ENCODE measurements around the gene TRIM65. TPM values are rescaled to one million over a fixed set of nuclear protein-coding genes. Genes with fewer than 3 reads are reported as not detected.

The TRIM65 gene
- total and polyA plus RNA-seq, 2 of the 13 experiments (the other 11 are each of a cell fraction or from before 2014, with no cell fraction given), result 10.3 to 22.4 TPM

DNA sequence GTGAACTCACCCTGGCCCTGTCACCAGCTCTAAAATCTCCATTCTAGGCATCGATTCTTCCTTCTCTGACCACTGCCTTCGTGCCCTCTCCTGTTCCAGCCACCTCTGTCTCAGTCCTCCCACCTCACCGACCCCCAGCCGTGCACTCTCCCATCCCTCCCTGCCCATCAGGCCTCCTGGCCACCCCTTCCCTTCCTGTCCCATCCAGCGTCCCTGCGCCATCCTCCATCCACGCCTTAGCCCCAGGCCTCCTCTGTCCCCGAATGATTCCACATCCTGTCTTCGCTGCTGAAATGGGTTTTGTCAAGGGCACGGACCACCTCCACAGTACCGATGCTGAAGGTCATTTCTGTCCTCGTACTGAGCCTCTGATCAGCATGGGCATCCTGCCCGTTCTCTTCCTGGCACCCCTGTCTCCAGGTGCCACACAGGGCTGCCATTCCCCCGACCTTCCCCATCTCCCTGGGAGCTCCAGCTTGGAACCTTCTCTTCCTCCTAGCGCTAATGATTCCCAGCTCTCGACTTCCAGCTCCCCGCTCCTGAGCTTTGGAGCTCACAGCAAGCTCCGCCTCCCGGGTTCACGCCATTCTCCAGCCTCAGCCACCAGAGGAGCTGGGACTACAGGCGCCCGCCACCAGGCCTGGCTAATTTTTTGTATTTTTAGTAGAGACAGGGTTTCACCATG lies 2.6 kb downstream of the TRIM65 start (continued):
- TF ChIP-seq ZNF572 (CRISPR knock-in tag; IDR thresholded peaks at IDR 0.05) (0 out of 2 replicates have a peak, but pooled peaks have one; percentile 58), ETV5 (CRISPR knock-in tag; IDR thresholded peaks at IDR 0.05; ENCODE audit: borderline replicate concordance) (0 out of 2 replicates have a peak, but pooled peaks have one; percentile 21), SRSF9 (IDR thresholded peaks at IDR 0.05; ENCODE audit: borderline replicate concordance, insufficient read depth, low read depth, low read length, poor library complexity, severe bottlenecking) (no peak), CHCHD3 (CRISPR knock-in tag; IDR thresholded peaks at IDR 0.05) (no peak), ZFP36 (IDR thresholded peaks at IDR 0.05; ENCODE audit: borderline replicate concordance, low read depth, low read length, partially characterized antibody) (no peak), ZNF331 (CRISPR knock-in tag; IDR thresholded peaks at IDR 0.05) (no peak), ZSCAN25 (CRISPR knock-in tag; IDR thresholded peaks at IDR 0.05) (no peak), ZNF547 (CRISPR knock-in tag; IDR thresholded peaks at IDR 0.05) (no peak), NFRKB (IDR thresholded peaks at IDR 0.05) (no peak), MBNL3 (CRISPR knock-in tag; conservative IDR thresholded peaks at IDR 0.05) (no peak), PHF5A (CRISPR knock-in tag; IDR thresholded peaks at IDR 0.05; ENCODE audit: low read depth, unreplicated experiment) (no peak), PAX8 (CRISPR knock-in tag; IDR thresholded peaks at IDR 0.05; ENCODE audit: borderline replicate concordance) (0 out of 2 replicates have a peak, but pooled peaks have one; percentile 32), ZNF383 (CRISPR knock-in tag; IDR thresholded peaks at IDR 0.05; ENCODE audit: borderline replicate concordance) (no peak), SALL1 (CRISPR knock-in tag; IDR thresholded peaks at IDR 0.05) (no peak), ZKSCAN1 (IDR thresholded peaks at IDR 0.05; ENCODE audit: low read length) (no peak)
- TF ChIP-seq, protein P1, sequence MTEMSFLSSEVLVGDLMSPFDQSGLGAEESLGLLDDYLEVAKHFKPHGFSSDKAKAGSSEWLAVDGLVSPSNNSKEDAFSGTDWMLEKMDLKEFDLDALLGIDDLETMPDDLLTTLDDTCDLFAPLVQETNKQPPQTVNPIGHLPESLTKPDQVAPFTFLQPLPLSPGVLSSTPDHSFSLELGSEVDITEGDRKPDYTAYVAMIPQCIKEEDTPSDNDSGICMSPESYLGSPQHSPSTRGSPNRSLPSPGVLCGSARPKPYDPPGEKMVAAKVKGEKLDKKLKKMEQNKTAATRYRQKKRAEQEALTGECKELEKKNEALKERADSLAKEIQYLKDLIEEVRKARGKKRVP (CRISPR knock-in tag; IDR thresholded peaks at IDR 0.05), result no peak
- TF ChIP-seq, protein P2, sequence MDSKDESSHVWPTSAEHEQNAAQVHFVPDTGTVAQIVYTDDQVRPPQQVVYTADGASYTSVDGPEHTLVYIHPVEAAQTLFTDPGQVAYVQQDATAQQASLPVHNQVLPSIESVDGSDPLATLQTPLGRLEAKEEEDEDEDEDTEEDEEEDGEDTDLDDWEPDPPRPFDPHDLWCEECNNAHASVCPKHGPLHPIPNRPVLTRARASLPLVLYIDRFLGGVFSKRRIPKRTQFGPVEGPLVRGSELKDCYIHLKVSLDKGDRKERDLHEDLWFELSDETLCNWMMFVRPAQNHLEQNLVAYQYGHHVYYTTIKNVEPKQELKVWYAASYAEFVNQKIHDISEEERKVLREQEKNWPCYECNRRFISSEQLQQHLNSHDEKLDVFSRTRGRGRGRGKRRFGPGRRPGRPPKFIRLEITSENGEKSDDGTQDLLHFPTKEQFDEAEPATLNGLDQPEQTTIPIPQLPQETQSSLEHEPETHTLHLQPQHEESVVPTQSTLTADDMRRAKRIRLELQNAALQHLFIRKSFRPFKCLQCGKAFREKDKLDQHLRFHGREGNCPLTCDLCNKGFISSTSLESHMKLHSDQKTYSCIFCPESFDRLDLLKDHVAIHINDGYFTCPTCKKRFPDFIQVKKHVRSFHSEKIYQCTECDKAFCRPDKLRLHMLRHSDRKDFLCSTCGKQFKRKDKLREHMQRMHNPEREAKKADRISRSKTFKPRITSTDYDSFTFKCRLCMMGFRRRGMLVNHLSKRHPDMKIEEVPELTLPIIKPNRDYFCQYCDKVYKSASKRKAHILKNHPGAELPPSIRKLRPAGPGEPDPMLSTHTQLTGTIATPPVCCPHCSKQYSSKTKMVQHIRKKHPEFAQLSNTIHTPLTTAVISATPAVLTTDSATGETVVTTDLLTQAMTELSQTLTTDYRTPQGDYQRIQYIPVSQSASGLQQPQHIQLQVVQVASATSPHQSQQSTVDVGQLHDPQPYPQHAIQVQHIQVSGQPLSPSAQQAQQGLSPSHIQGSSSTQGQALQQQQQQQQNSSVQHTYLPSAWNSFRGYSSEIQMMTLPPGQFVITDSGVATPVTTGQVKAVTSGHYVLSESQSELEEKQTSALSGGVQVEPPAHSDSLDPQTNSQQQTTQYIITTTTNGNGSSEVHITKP (CRISPR knock-in tag; IDR thresholded peaks at IDR 0.05; ENCODE audit: low read depth), result no peak
- TF ChIP-seq, protein P3, sequence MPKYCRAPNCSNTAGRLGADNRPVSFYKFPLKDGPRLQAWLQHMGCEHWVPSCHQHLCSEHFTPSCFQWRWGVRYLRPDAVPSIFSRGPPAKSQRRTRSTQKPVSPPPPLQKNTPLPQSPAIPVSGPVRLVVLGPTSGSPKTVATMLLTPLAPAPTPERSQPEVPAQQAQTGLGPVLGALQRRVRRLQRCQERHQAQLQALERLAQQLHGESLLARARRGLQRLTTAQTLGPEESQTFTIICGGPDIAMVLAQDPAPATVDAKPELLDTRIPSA (CRISPR knock-in tag; IDR thresholded peaks at IDR 0.05; ENCODE audit: borderline replicate concordance), result no peak
- TF ChIP-seq, protein P4, sequence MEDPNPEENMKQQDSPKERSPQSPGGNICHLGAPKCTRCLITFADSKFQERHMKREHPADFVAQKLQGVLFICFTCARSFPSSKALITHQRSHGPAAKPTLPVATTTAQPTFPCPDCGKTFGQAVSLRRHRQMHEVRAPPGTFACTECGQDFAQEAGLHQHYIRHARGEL (CRISPR knock-in tag; IDR thresholded peaks at IDR 0.05), result peak; percentile 42; the same call in 1 of the 2 replicates
- TF ChIP-seq, protein P5, sequence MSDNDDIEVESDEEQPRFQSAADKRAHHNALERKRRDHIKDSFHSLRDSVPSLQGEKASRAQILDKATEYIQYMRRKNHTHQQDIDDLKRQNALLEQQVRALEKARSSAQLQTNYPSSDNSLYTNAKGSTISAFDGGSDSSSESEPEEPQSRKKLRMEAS (IDR thresholded peaks at IDR 0.05), result peak; percentile 43; the same call in 1 of the 2 replicates

Data from HepG2 (cell line).